Neutrophil (primary cell): ENCODE measurements around the gene LCE1A.

Experiments used
- H3K27ac ChIP-seq: fragments of 200-600 bp; sonication (generic); 2 replicates; pipeline ENCODE4 v1.5.1; 2016; ENCODE audit warnings: mild to moderate bottlenecking, moderate library complexity
- H3K27me3 ChIP-seq: fragments of 200-600 bp; sonication (generic); 2 replicates; pipeline ENCODE4 v1.6.0; 2016; ENCODE audit warnings: mild to moderate bottlenecking
- H3K36me3 ChIP-seq: fragments of 200-600 bp; sonication (generic); 2 replicates; pipeline ENCODE4 v1.5.1; 2017
- H3K4me1 ChIP-seq, 2 experiments: fragments of 200-600 bp in 1 of 2; sonication (generic) in 1 of 2; 1 replicate in 1 of 2; 2 replicates in 1 of 2; pipeline versions ENCODE4 v1.5.1 to v1.6.1; 2013 to 2016; ENCODE audit warnings: low read depth in 1 of 2, low read length in 1 of 2, mild to moderate bottlenecking in 1 of 2, moderate library complexity in 1 of 2; ENCODE audit not compliant: control insufficient read depth in 1 of 2, insufficient read depth in 1 of 2
- H3K4me3 ChIP-seq, 2 experiments: fragments of 200-600 bp in 1 of 2; sonication (generic) in 1 of 2; 1 replicate in 1 of 2; 2 replicates in 1 of 2; pipeline ENCODE4 v1.5.1; 2013 to 2016; ENCODE audit warnings: low read depth in 1 of 2, low read length in 1 of 2, mild to moderate bottlenecking in 1 of 2, moderate library complexity in 1 of 2
- H3K9me3 ChIP-seq: fragments of 200-600 bp; sonication (generic); 2 replicates; pipeline ENCODE4 v1.5.1; 2016
- TF ChIP-seq, protein P1 (sequence below): fragments of 200-600 bp; sonication (generic); IDR thresholded peaks from 2 replicates; pipeline ENCODE4 v1.5.1; 2016; ENCODE audit warnings: antibody characterized with exemption

LCE1A gene

DNA sequence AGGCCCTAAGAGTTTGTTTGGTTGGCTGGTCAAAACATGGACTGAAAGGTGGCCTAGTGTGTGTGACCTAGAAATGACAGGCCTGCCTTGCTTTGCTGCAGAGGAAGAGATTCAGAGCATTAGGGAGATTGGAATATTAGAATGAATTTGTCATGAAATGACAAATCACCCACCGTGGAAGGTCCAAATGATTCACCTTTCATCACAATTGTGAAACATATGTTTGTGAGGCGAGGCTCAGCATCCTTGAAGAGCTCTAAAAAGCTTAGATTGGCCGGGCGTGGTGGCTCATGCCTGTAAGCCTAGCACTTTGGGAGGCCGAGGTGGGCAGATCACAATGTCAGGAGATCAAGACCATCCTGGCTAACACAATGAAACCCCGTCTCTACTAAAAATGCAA lies 10.0 kb upstream of the LCE1A start:
- Histone ChIP-seq H3K27ac (no peak overlapping the region), H3K4me3 (no peak overlapping the region), H3K36me3 (no peaks in the 10 kb centered on the region), H3K27me3 (peaks cover 2% of the 10 kb centered on the region), H3K9me3 (no peaks in the 10 kb centered on the region), H3K4me1 (no peaks in the 10 kb centered on the region)
- TF ChIP-seq, protein P1, sequence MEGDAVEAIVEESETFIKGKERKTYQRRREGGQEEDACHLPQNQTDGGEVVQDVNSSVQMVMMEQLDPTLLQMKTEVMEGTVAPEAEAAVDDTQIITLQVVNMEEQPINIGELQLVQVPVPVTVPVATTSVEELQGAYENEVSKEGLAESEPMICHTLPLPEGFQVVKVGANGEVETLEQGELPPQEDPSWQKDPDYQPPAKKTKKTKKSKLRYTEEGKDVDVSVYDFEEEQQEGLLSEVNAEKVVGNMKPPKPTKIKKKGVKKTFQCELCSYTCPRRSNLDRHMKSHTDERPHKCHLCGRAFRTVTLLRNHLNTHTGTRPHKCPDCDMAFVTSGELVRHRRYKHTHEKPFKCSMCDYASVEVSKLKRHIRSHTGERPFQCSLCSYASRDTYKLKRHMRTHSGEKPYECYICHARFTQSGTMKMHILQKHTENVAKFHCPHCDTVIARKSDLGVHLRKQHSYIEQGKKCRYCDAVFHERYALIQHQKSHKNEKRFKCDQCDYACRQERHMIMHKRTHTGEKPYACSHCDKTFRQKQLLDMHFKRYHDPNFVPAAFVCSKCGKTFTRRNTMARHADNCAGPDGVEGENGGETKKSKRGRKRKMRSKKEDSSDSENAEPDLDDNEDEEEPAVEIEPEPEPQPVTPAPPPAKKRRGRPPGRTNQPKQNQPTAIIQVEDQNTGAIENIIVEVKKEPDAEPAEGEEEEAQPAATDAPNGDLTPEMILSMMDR: no peak

DNA sequence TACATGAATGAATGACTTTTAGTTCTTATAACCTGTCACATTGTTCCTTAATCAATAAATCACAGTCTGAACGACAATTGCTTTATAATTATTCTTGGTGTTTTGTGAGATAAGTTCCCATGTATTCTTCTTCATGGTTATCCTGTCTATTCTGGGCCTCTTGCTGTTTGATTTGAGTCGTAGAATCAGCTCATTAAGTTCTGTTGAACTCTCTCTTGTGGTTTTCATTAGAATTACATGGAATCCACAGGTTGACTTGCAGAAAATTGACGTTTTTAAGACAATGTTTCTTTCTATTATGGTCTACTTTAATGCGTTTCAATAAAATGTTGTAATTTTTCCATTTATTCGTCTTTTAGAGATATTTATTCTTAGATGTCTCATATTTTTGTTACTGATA lies 4.0 kb upstream of the LCE1A start:
- Histone ChIP-seq H3K36me3 (no peaks in the 10 kb centered on the region), H3K4me3 (no peak overlapping the region), H3K27me3 (peaks cover 36% of the 10 kb centered on the region), H3K9me3 (no peaks in the 10 kb centered on the region), H3K4me1 (no peaks in the 10 kb centered on the region), H3K27ac (no peak overlapping the region)
- TF ChIP-seq, protein P1: no peak

DNA sequence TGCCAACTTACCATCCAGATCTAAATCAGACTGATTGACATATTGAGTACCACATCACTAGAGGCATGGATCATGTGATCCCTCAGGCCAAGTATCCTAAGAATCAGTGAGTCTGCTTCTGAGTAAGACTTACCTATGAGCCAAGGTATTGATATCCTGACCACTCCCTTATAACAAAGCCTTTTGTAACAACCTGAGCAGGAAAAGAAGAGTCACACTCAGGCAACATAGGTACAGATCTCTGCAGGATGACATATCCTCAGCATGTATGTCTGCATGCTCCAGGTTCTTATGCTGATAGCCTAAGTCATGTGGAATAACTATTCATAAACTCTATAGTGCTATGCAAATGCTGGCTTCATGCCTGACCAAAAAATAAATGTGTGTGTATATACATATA lies 2.3 kb upstream of the LCE1A start:
- Histone ChIP-seq H3K9me3 (no peaks in the 10 kb centered on the region), H3K4me3 (no peak overlapping the region), H3K36me3 (no peaks in the 10 kb centered on the region), H3K4me1 (no peaks in the 10 kb centered on the region), H3K27ac (no peak overlapping the region), H3K27me3 (peaks cover 36% of the 10 kb centered on the region)
- TF ChIP-seq, protein P1: no peak

DNA sequence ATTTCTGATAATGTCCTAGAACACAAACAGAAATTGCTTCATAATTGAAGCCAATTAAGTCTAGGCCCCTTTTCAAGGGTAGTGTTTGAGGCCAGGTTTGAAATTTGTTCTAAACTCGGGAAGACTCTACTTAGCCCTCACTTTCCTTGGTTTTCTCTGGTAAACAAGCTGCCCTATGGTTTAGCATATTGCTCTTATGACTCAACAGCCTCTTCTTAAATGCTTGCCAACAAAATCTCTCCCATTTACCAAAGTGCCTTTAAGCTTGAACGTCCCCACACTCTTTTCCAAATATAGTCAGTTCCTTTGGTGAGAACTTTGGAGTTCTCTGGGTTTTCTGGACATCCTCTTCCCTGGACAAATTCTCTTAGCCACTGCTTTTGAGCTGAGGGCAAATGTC lies 9.6 kb downstream of the LCE1A start:
- Histone ChIP-seq H3K36me3 (no peaks in the 10 kb centered on the region), H3K27me3 (peaks cover 13% of the 10 kb centered on the region), H3K27ac (no peak overlapping the region), H3K4me3 (no peak overlapping the region), H3K9me3 (no peaks in the 10 kb centered on the region), H3K4me1 (no peaks in the 10 kb centered on the region)
- TF ChIP-seq, protein P1: no peak

DNA sequence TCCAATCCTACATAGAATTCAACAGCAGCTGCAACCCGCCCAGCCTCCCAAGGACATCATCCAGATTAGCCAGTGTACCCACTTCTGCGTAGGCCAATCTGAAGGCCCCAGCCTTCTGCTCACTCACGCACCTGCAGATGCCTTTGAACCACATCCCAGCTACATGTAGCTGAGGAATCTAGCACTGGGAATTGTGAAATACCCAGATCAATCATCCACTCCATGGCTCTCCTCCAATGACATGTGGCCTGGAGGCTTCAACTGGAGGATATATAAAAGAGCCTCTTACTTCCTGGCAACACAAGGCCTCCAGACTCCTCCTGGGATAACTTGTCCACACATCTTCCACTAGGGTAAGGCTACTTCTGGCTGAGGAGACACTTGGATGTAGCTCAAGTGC lies 15.3 kb downstream of the LCE1A start, which contains the start of gene LCE6A:
Gene LCE6A (plus strand): TSS at position 301 of the 400 bp plus-strand sequence. CDS start 665 bp downstream, outside the sequence.
- no peaks in the 10 kb centered on the region for H3K4me1 ChIP-seq
- no peaks in the 10 kb centered on the region for H3K9me3 ChIP-seq
- H3K27me3 ChIP-seq: peaks cover 16% of the 10 kb centered on the region
- no peak within 1 kb of the TSS for H3K27ac ChIP-seq
- TF ChIP-seq, protein P1: no peak
- H3K36me3 ChIP-seq: no peaks in the 10 kb centered on the region
- H3K4me3 ChIP-seq: no peak within 1 kb of the TSS

DNA sequence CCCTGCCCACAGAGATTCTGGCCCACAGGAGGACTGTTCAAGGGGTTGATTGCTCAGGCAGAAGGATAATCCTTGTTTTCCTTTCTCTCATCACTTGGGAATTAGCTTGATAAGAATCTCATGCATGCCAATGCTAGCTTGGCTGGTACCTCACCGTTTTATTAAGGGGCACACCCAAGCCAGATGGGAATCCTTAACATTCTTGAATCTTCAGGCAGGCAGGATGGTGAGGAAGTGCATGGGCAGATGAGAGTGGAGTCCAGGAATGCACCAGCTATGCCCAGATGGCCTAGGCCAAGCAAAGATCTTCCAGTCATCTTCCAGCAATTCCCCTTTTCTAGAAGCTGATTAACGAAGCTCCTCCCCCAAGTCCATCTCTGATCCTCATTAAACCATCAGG lies 28.4 kb downstream of the LCE1A start:
- Histone ChIP-seq H3K36me3 (no peaks in the 10 kb centered on the region), H3K4me3 (no peak overlapping the region), H3K9me3 (no peaks in the 10 kb centered on the region), H3K4me1 (no peaks in the 10 kb centered on the region), H3K27me3 (peaks cover 5% of the 10 kb centered on the region), H3K27ac (no peak overlapping the region)
- TF ChIP-seq, protein P1: no peak
